Kidney tubule cell (primary cell): ENCODE measurements around the gene QSOX2.

Experiments used
- DNase-seq: peaks from one replicate; pipeline ENCODE4 v3.0.0-alpha.2; 2018; ENCODE audit warnings: low spot score

Gene QSOX2

GRCh38 chr9:136190237-136190601 lies 55.4 kb downstream of the QSOX2 start:
- no peak for DNase-seq

DNA sequence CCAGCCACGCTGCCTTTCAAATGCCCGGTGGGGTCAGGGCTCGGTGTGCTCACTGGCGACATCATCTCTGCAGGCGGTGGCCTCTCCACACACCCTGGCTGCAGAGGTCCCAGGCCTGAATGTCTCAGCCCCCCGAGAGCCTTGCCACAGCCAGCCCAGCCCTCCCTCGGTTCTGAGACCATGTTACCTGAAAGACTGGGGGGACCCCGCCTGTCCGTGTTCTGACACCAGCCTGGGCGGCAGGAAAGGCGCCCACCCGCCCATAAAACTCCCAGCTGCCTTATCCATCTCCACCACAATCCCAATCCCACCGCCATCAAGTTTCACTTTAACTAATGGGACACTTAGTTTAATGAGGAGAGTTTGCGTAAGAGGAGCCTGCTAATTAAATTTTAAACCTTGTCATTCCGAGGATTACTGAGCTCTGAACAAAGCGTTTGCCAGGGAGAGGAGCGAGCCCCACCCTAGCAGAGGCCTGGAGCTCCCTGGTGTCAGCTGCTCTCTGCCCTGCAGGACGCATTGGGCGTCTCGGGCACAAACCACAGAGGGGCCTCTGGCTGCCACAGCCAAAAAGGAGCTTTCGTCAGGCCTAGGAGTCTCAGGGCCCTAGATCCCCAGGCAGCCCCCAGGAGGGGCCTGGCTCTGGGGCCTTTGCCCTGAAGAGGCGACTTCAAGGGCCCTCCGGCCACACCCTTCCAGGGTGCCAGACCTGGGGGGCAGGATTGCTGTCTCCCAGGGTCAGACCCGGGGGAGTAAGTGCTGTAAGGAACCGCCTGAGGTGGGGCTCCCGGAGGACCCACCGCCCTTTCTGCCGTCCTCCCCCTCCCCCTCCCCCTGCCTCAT lies 56.0 kb downstream of the QSOX2 start:
- no peak for DNase-seq

DNA sequence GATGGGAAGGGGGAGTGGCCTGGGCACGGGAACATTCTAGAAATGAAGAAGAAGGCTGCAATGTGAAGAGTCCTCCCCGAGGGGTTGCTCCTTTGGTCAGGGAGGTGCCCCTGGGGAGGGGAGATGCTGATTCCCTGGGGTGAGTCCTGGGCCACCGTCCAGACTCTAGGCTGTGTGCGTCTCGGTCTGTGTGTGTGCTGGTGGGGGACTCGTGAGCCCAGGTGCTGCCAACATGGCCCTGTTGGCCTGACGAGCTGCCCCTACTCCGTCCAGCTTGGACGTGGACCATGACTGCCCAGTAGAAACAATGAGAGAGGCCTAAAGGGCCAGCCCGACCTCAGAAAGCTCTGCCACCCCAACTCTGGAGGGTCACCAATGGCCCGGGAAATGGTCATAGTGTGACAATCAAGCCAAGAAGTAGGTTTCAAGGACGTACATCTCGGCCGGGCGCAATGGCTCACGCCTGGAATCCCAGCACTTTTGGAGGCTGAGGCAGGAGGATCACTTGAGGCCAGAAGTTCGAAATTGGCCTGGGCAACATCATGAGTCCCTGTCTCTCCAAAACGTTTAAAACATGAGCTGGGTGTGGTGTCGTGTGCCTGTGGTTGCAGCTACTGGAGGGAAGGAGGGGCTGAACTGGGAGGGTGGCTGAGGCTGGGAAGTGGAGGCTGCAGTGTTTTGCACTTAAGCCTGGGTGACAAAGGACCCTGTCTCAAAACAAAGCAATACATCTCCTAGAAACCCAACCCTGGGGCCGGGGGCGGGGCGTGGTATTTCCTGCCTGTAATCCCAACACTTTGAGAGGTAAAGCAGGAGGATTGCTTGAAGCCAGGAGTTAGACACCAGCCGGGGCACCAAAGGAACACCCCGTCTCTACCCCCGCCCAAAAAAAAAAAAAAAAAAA lies 57.7 kb downstream of the QSOX2 start:
- no peak for DNase-seq

GRCh38 chr9:136187197-136187596 lies 58.4 kb downstream of the QSOX2 start:
- DNase-seq, result no peak

GRCh38 chr9:136186386-136186785 lies 59.2 kb downstream of the QSOX2 start:
- no peak for DNase-seq

- no peak for DNase-seq
Observed at GRCh38 chr9:136185596-136186366, 59.8 kb downstream of the QSOX2 start.

DNA sequence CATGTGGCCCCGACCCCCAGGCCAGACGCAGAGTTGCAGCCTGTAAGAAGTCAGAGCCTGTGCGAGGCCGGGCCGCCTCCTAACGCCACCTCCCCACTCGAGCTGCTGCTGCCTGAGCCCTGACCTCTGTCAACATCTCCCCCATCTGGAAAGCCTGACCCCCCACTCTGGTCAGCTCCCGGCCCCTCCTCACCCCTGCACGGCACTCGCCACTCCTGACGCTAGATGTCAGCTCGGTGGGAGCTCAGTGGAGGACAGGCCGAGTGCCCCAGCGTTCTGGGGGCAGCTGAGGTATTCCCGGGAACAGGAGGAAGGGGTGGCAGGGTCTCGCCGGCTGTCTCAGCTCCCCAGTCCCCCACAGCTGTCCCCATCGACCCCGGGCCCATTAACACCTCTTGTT lies 60.5 kb downstream of the QSOX2 start:
- DNase-seq, result no peak

DNA sequence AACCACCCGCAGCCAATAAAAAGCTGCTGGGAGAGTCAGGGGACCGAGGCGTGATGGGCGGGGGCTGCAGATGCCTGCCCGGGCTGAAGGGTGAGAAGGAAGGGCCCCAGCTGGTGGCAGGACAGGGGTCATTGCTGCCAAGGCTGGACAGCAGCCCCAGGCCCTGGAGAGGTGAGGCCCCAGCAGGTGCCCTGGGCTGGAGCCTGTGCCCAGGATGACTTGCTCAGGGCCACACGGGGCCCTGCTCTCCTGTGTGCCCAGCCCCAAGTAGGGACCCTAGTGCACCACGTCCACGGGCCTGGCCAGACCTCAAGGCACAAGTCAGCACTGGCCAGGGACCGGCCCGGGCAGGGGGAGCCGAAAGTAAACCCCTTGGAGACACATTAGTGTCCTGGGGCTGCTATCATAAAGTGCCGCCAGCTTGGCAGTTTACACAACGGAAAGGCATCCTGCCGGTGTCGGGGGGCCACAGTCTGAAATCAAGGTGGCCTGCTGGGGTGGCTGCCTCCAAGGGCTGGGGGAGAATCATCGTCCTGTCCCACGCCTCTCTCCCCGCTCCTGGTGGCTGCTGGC lies 62.7 kb downstream of the QSOX2 start:
- no peak for DNase-seq

DNA sequence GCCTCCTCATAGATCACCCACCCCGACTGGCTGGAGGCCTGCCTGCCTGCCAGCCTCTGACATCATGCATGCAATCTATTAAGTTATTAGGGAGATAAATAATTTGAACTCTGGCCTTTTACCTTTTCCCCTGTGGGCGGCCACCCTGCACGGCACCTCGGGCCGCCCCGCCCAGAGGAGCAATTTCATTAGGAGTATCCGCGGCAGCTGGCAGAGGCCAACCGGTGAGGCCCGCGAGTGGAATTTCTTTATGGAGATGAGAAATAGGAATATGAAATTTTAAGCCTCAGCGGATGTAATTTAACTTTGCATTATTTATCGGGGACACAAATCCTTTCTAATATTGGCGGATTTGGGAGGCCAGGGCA lies 63.2 kb downstream of the QSOX2 start:
- DNase-seq, result no peak

GRCh38 chr9:136181784-136182419 lies 63.7 kb downstream of the QSOX2 start:
- DNase-seq, result no peak

GRCh38 chr9:136180586-136180985 lies 65.0 kb downstream of the QSOX2 start:
- DNase-seq, result no peak

DNA sequence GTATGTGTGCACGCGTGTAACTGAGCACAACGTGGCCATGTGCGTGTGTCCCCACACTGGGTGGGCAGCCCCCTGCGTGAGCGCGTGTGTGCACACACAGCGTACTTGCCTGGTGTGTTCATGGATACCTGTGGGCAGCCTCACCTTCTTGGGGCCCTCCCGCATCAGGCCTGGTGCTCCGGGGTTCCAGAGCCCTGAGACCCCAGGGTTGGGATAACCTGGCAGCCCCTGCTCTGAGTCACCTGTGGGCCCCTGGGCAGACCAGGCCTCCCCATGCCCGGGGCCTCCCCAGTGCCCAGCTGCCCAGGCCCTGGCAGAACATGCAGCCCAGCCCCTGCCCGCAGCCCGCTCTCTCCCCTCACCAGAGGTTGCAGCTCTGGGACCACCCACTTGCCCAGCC lies 65.9 kb downstream of the QSOX2 start:
- DNase-seq, result no peak

DNA sequence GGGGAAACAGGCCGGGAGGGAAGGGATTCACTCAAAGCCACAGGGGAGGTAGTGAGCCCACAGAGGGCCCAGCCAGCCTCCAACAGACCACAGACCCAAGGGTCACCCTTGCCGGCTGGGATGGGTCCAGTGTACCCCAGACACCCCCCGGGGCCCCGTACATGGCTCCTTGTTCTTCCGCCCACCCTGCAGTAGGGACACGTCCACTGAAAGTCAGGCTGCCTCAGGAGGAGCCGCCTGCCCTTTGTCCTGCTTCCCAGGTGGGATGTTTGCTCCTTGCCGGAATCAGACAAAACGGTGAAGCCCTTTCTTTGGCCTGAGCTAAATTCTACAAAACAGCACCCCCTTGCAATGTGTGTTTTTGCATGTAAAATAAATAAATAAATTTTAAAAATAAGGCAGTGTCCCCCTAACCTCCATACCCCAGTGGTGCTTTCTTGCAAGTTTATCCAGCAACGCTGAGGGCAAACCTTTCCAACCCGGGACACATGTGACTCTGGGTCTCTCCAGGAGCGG lies 66.5 kb downstream of the QSOX2 start:
- no peak for DNase-seq

DNA sequence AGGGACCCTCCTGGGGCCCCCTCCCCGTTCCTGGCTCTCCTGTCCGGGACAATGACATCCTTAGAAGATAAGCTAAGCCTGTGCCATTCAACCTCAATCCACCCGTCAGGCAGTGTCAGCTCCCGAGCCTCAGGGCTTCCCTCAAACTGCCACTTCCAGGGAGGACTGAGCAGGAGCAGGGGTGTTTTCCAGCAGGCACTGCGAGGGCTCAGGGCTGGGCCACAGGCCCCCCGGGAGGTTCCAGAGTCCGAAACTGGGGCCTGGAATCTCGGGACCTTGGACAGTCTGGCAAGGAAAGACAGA lies 66.9 kb downstream of the QSOX2 start:
- DNase-seq, result no peak

- DNase-seq, result no peak
Observed at GRCh38 chr9:136178061-136178772, 67.4 kb downstream of the QSOX2 start.

DNA sequence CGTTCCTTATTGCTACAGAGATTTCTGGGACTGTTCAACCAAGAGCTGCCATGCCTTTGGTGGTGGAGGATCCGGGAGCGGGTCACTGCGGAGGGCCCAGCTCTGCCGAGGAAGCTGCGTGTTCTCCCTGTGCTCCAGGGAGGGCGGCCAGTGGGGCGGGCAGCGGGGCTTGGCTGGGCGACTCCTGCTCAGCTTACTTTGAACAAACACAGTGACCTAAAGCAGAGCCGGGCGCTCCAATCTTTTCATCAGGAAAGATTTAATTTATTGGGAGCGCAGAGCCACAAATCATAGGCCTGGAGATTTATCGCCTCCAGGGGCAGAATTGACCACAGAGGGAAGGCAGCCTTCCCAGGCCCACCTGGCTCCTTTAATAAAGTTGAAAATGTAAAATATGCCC lies 68.4 kb downstream of the QSOX2 start:
- DNase-seq, result no peak

- DNase-seq, result no peak
Observed at GRCh38 chr9:136175616-136176197, 69.9 kb downstream of the QSOX2 start.

- no peak for DNase-seq
Observed at GRCh38 chr9:136174779-136175615, 70.6 kb downstream of the QSOX2 start.

DNA sequence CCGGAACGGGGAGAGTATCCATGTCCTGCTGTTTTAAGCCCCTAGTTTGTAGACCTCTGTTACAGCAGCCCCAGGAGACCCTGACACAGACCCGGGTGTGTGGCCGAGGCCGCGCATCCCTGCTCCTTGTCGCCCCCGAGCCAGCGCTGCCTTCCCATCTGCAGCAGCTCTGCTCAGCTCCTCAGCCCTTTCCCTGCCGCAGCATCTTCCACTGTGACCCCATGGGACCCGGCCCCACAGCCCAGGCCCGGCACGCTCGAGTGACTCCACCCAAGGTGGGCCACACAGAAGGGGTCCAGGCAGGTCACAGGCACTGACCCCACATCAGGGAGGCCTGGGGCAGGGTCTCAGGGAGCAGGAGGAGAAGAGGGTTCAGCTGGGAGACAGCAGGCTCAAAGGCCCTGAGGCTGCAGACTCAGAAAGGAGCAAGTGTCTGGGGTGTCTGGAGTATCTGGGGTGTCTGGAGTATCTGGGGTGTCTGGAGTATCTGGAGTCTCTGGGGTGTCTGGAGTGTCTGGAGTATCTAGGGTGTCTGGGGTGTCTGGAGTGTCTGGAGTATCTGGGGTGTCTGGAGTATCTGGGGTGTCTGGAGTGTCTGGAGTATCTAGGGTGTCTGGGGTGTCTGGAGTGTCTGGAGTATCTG lies 71.8 kb downstream of the QSOX2 start:
- DNase-seq, result no peak
